ENCODE data around the gene ZBTB7C.

Gene ZBTB7C

DNA sequence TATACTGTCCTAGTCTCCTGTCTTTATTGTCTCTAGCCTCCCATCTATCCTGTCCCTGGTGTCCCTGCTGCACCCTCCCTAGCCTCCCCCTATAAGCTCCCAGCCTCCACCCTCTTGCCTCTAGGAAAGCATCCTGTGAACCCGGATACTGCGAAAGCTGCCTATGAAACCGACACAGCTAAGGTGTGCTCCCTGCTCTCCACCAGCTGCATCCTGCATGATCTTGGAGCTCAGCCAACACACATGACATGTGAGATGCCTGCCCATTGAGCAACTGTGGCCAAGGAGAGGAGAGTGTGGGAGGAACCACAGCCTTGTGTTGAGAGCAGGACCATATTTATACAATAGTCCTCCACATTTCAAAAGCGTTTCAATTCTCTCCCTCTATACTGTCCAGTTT, 187.1 kb downstream of the ZBTB7C start (continued):
- TF ChIP-seq ZFHX2 (tag by site-specific recombination; conservative IDR thresholded peaks at IDR 0.05) (peak; percentile 72), ZNF121 (tag by site-specific recombination; IDR thresholded peaks at IDR 0.05) (no peak), ZNF223 (tag by site-specific recombination; IDR thresholded peaks at IDR 0.05) (no peak), ZBTB21 (tag by site-specific recombination; IDR thresholded peaks at IDR 0.05) (no peak), ZNF394 (tag by site-specific recombination; IDR thresholded peaks at IDR 0.05; ENCODE audit: borderline replicate concordance) (no peak; the same call in 1 of the 2 replicates), ZNF157 (tag by site-specific recombination; IDR thresholded peaks at IDR 0.05) (no peak), ZNF214 (tag by site-specific recombination; IDR thresholded peaks at IDR 0.05; ENCODE audit: borderline replicate concordance) (no peak), ZXDB (tag by site-specific recombination; IDR thresholded peaks at IDR 0.05) (0 out of 2 replicates have a peak, but pooled peaks have one; percentile 18), IKZF3 (tag by site-specific recombination; IDR thresholded peaks at IDR 0.05) (no peak), ZNF175 (tag by site-specific recombination; IDR thresholded peaks at IDR 0.05) (no peak), ZNF221 (tag by site-specific recombination; IDR thresholded peaks at IDR 0.05; ENCODE audit: borderline replicate concordance) (no peak), ZEB2 (tag by site-specific recombination; IDR thresholded peaks at IDR 0.05) (no peak), ZNF202 (tag by site-specific recombination; IDR thresholded peaks at IDR 0.05; ENCODE audit: borderline replicate concordance) (no peak), ZNF791 (tag by site-specific recombination; IDR thresholded peaks at IDR 0.05) (no peak), ZNF138 (tag by site-specific recombination; IDR thresholded peaks at IDR 0.05; ENCODE audit: borderline replicate concordance) (no peak), ZFP41 (tag by site-specific recombination; IDR thresholded peaks at IDR 0.05; ENCODE audit: borderline replicate concordance) (no peak), ZNF768 (tag by site-specific recombination; IDR thresholded peaks at IDR 0.05) (no peak), ZNF610 (tag by site-specific recombination; IDR thresholded peaks at IDR 0.05; ENCODE audit: borderline replicate concordance) (no peak), ZNF792 (tag by site-specific recombination; IDR thresholded peaks at IDR 0.05) (no peak), SALL2 (tag by site-specific recombination; IDR thresholded peaks at IDR 0.05; ENCODE audit: borderline replicate concordance) (no peak), ZNF48 (tag by site-specific recombination; IDR thresholded peaks at IDR 0.05) (no peak)
- TF ChIP-seq, protein P1, sequence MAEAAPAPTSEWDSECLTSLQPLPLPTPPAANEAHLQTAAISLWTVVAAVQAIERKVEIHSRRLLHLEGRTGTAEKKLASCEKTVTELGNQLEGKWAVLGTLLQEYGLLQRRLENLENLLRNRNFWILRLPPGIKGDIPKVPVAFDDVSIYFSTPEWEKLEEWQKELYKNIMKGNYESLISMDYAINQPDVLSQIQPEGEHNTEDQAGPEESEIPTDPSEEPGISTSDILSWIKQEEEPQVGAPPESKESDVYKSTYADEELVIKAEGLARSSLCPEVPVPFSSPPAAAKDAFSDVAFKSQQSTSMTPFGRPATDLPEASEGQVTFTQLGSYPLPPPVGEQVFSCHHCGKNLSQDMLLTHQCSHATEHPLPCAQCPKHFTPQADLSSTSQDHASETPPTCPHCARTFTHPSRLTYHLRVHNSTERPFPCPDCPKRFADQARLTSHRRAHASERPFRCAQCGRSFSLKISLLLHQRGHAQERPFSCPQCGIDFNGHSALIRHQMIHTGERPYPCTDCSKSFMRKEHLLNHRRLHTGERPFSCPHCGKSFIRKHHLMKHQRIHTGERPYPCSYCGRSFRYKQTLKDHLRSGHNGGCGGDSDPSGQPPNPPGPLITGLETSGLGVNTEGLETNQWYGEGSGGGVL (tag by site-specific recombination; IDR thresholded peaks at IDR 0.05) = peak; percentile 24; the same call in 1 of the 2 replicates
- TF ChIP-seq, protein P2, sequence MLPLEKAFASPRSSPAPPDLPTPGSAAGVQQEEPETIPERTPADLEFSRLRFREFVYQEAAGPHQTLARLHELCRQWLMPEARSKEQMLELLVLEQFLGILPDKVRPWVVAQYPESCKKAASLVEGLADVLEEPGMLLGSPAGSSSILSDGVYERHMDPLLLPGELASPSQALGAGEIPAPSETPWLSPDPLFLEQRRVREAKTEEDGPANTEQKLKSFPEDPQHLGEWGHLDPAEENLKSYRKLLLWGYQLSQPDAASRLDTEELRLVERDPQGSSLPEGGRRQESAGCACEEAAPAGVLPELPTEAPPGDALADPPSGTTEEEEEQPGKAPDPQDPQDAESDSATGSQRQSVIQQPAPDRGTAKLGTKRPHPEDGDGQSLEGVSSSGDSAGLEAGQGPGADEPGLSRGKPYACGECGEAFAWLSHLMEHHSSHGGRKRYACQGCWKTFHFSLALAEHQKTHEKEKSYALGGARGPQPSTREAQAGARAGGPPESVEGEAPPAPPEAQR (tag by site-specific recombination; IDR thresholded peaks at IDR 0.05) = no peak
- TF ChIP-seq, protein P3, sequence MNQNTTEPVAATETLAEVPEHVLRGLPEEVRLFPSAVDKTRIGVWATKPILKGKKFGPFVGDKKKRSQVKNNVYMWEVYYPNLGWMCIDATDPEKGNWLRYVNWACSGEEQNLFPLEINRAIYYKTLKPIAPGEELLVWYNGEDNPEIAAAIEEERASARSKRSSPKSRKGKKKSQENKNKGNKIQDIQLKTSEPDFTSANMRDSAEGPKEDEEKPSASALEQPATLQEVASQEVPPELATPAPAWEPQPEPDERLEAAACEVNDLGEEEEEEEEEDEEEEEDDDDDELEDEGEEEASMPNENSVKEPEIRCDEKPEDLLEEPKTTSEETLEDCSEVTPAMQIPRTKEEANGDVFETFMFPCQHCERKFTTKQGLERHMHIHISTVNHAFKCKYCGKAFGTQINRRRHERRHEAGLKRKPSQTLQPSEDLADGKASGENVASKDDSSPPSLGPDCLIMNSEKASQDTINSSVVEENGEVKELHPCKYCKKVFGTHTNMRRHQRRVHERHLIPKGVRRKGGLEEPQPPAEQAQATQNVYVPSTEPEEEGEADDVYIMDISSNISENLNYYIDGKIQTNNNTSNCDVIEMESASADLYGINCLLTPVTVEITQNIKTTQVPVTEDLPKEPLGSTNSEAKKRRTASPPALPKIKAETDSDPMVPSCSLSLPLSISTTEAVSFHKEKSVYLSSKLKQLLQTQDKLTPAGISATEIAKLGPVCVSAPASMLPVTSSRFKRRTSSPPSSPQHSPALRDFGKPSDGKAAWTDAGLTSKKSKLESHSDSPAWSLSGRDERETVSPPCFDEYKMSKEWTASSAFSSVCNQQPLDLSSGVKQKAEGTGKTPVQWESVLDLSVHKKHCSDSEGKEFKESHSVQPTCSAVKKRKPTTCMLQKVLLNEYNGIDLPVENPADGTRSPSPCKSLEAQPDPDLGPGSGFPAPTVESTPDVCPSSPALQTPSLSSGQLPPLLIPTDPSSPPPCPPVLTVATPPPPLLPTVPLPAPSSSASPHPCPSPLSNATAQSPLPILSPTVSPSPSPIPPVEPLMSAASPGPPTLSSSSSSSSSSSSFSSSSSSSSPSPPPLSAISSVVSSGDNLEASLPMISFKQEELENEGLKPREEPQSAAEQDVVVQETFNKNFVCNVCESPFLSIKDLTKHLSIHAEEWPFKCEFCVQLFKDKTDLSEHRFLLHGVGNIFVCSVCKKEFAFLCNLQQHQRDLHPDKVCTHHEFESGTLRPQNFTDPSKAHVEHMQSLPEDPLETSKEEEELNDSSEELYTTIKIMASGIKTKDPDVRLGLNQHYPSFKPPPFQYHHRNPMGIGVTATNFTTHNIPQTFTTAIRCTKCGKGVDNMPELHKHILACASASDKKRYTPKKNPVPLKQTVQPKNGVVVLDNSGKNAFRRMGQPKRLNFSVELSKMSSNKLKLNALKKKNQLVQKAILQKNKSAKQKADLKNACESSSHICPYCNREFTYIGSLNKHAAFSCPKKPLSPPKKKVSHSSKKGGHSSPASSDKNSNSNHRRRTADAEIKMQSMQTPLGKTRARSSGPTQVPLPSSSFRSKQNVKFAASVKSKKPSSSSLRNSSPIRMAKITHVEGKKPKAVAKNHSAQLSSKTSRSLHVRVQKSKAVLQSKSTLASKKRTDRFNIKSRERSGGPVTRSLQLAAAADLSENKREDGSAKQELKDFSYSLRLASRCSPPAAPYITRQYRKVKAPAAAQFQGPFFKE (tag by site-specific recombination; IDR thresholded peaks at IDR 0.05; ENCODE audit: borderline replicate concordance) = no peak
- TF ChIP-seq, protein P4, sequence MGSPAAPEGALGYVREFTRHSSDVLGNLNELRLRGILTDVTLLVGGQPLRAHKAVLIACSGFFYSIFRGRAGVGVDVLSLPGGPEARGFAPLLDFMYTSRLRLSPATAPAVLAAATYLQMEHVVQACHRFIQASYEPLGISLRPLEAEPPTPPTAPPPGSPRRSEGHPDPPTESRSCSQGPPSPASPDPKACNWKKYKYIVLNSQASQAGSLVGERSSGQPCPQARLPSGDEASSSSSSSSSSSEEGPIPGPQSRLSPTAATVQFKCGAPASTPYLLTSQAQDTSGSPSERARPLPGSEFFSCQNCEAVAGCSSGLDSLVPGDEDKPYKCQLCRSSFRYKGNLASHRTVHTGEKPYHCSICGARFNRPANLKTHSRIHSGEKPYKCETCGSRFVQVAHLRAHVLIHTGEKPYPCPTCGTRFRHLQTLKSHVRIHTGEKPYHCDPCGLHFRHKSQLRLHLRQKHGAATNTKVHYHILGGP (tag by site-specific recombination; IDR thresholded peaks at IDR 0.05) = 0 out of 2 replicates have a peak, but pooled peaks have one; percentile 36
- TF ChIP-seq, protein P5, sequence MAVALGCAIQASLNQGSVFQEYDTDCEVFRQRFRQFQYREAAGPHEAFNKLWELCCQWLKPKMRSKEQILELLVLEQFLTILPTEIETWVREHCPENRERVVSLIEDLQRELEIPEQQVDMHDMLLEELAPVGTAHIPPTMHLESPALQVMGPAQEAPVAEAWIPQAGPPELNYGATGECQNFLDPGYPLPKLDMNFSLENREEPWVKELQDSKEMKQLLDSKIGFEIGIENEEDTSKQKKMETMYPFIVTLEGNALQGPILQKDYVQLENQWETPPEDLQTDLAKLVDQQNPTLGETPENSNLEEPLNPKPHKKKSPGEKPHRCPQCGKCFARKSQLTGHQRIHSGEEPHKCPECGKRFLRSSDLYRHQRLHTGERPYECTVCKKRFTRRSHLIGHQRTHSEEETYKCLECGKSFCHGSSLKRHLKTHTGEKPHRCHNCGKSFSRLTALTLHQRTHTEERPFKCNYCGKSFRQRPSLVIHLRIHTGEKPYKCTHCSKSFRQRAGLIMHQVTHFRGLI (tag by site-specific recombination; IDR thresholded peaks at IDR 0.05) = no peak
- TF ChIP-seq, protein P6, sequence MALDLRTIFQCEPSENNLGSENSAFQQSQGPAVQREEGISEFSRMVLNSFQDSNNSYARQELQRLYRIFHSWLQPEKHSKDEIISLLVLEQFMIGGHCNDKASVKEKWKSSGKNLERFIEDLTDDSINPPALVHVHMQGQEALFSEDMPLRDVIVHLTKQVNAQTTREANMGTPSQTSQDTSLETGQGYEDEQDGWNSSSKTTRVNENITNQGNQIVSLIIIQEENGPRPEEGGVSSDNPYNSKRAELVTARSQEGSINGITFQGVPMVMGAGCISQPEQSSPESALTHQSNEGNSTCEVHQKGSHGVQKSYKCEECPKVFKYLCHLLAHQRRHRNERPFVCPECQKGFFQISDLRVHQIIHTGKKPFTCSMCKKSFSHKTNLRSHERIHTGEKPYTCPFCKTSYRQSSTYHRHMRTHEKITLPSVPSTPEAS (tag by site-specific recombination; IDR thresholded peaks at IDR 0.05) = no peak
